ENCODE results near the gene TSHZ2.
A peak's percentile ranks its signal among the peaks of the same experiment; 100 is the strongest.
"Not testable (repeated sequence)": the region's sequence is repeated elsewhere in the genome, so short reads cannot be mapped to it uniquely, and the experiment has no call there.

The TSHZ2 gene

DNA sequence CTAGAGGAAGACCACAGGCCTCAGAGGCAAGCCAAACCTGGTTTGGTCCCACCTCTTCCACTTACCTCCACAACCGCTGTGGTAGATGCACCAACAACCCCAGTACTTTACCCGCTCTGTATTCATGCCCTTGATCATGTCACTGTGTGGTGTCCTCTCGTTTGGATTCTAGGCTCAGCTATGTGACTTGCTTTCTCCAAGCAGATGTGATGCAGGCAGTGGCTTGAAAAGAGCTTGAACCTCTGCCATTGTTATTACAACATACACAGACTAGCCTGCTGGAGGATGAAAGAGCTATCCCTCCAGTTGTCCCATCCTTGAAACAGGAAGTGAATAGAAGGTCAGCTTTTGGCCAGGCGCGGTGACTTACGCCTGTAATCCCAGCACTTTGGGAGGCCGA is 473.8 kb downstream of the TSHZ2 start:
- DNase-seq (ENCODE audit: low spot score), result no peak

DNA sequence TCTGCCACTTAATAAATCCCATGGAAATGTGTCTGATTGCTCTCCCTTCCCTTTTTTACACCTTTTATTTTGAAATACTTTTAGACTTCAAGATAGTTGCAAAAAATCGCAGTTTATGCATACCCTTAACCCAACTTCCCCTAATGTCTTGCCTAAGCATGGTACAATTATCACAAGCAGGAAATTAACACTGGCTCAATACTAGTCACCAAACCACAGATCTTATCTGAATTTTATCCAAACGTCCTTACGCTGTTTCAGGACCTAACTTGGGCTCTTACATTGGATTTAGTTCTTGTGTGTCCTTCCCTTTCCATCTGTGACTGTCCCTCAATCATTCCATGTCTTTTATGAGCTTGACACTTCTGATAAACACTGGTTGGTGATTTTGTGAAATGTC is 475.2 kb downstream of the TSHZ2 start:
- no peak for DNase-seq (ENCODE audit: low spot score)

GRCh38 chr20:53448426-53448825 is 476.3 kb downstream of the TSHZ2 start:
- DNase-seq (ENCODE audit: low spot score), result no peak

- DNase-seq (ENCODE audit: low spot score), result no peak
Measured at GRCh38 chr20:53448875-53449274, 476.7 kb downstream of the TSHZ2 start.

DNA sequence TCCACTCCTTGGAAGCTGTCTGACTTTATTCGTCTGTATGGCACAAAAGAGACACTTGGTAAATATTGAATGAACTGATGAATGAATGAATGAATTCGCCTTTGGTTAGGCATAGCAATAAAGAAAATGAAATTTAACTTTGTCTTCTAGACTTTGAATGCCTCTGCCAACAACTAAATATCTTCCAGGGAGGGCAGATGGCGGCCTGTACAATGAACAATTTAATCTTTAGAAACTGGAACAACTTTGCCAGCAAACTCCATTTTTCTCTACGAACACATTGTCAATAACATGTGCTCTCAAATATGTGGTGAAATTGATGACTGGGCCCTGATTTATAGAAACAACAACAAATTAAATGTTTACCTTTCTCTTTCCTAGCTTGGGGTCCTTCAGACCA is 480.9 kb downstream of the TSHZ2 start:
- DNase-seq (ENCODE audit: low spot score), result no peak

- DNase-seq (ENCODE audit: low spot score), result no peak
Measured at GRCh38 chr20:53454675-53455276, 482.6 kb downstream of the TSHZ2 start.

GRCh38 chr20:53463101-53463972 is 491.2 kb downstream of the TSHZ2 start:
- no peak for DNase-seq (ENCODE audit: low spot score)

GRCh38 chr20:53466279-53466678 is 494.1 kb downstream of the TSHZ2 start:
- no peak for DNase-seq (ENCODE audit: low spot score)

DNA sequence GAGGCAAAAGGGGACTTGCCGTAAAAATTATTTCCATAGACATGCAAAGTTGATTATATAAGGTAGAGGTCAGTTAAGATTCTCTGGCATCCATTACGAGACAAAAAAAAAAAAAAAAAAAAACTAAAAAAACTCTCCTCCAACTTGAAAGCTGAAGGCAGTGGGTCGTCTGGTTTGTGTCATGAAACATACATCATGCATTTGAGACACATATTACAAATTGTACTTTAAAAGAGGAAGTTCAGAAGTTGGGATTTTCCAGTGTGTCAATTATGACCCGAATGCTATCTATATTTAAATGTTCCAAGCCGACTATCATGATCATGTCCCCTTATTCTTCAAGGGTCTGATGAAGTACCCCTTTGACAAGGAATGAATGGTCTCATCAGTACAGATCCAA is 496.4 kb downstream of the TSHZ2 start:
- DNase-seq (ENCODE audit: low spot score), result no peak

DNA sequence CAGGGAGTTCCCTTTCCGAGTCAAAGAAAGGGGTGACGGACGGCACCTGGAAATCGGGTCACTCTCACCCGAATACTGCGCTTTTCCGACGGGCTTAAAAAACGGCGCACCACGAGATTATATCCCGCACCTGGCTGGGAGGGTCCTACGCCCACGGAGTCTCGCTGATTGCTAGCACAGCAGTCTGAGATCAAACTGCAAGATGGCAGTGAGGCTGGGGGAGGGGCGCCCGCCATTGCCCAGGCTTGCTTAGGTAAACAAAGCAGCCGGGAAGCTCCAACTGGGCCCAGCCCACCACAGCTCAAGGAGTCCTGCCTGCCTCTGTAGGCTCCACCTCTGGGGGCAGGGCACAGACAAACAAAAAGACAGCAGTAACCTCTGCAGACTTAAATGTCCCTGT is 500.7 kb downstream of the TSHZ2 start:
- DNase-seq (ENCODE audit: low spot score), result not testable (repeated sequence)

GRCh38 chr20:53480913-53481312 is 508.8 kb downstream of the TSHZ2 start:
- DNase-seq (ENCODE audit: low spot score), result no peak

DNA sequence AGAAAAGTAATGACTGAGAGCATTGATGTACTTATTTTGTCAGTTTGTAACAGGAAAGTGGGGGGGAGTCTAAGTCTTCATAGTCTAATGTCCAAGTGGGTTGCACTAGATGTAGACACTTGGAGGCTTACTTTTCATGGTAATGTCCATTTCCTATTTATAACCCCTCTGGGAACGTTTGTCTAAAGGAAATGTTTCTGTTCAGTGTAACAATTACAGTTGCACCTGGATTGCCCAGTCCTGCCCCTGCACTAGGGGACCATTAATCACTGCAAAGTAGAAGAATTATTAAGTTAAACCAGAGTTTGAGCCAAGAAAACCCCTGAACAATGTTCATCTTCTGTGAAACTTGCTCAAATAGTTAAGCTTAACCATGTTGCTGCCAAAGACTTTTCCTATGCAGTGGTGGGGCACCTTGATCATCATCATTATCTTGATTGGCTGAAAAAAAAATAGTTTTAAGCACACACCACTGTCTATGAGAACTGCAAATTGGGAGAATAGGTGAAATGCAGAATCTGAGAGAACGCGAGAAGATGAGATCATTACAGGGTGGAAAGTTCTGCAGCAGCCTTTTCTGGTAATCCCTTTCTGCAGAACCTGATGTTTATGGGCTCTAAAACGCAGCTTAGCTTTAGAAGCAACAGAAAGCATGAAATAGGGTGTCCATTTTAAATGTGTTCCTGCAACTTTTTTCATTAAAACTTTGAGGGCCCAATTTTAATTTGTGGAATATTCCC is 515.5 kb downstream of the TSHZ2 start:
- DNase-seq (ENCODE audit: low spot score), result no peak

GRCh38 chr20:53488775-53489272 is 516.7 kb downstream of the TSHZ2 start:
- no peak for DNase-seq (ENCODE audit: low spot score)

- no peak for DNase-seq (ENCODE audit: low spot score)
Measured at GRCh38 chr20:53489528-53489927, 517.4 kb downstream of the TSHZ2 start.

GRCh38 chr20:53490620-53491019 is 518.5 kb downstream of the TSHZ2 start:
- no peak for DNase-seq (ENCODE audit: low spot score)

DNA sequence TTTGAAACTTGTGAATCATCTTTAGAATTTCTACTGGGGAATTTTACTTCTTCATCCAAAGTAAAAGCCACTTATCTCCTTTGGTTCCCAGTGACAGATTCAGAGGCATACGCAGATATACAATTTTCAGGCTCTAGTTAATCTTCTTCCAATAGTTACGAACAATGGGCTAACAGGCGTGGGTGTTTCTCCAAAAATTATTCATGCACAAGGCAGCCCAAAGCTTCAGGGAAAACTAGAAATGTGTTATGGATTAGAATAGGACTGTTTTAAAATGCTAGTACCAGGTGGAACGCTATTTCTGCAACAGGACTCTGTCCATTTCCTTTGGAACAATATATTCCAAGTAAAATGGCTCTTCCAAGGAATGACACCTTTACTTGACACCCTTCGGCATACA is 519.3 kb downstream of the TSHZ2 start:
- DNase-seq (ENCODE audit: low spot score), result no peak

DNA sequence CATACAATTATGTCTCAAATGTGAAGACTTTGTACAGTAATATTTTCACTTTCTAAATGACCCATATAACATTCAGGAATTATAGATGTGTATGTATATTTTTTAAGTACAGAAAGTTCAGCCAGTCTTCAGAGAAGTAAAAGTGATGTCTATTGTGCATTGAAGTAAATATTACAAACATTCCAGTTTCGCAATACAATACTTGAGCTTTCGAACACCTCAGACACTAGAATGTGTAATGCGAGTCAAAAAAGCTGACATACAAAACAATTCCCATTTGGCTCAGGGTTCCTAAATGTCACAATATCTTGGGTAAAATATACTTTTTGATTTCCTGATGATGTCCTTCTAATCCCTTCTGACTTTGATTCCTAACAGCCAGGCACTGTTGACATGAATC is 520.1 kb downstream of the TSHZ2 start:
- DNase-seq (ENCODE audit: low spot score), result no peak

- no peak for DNase-seq (ENCODE audit: low spot score)
Measured at GRCh38 chr20:53493311-53493857, 521.2 kb downstream of the TSHZ2 start.

- DNase-seq (ENCODE audit: low spot score), result peak; percentile 62
Measured at GRCh38 chr20:53494753-53495152, 522.6 kb downstream of the TSHZ2 start.

DNA sequence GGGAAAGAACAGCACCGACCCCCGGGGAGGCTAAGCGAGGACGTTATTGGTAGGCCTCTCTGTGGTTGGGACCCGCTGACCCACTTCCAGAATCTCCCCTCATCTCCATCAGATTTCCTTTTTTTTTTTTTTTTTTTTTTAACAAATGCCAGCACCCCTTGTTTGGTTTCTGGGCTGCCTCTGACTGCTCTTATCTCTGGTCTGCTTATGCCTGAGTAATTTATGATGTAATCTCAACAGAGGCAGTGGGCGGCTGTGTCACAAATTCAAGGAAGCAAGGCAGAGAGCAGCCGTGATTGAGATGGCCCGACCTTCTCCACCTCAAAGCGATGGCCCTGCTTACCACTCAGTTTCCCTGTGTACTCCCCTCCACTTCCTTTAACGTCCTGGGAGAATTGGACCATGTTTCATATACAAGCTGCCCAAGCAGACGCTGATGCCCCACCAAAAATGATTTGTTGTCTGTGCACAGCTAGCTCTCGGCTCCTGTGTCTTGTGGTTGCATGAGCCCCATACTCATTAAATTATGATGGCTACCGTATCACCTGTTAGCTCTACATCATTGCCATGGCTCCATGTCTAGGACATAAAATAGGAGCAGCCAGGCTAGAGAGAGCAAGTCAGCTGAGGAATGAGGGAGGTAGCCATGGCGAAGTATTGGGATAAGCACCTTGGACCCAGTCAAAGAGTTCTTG is 523.4 kb downstream of the TSHZ2 start:
- peak; percentile 93 for DNase-seq (ENCODE audit: low spot score)

GRCh38 chr20:53497246-53497645 is 525.1 kb downstream of the TSHZ2 start:
- no peak for DNase-seq (ENCODE audit: low spot score)
